GM18508 (cell line): ENCODE results near the gene PAQR4.

Source experiments
- ATAC-seq: cut with Tn5 transposase; IDR thresholded peaks from one replicate; pipeline ENCODE4 v1.9.1; 2021; ENCODE audit warnings: moderate number of reproducible peaks; ENCODE audit not compliant: insufficient read depth, unreplicated experiment

PAQR4 gene

DNA sequence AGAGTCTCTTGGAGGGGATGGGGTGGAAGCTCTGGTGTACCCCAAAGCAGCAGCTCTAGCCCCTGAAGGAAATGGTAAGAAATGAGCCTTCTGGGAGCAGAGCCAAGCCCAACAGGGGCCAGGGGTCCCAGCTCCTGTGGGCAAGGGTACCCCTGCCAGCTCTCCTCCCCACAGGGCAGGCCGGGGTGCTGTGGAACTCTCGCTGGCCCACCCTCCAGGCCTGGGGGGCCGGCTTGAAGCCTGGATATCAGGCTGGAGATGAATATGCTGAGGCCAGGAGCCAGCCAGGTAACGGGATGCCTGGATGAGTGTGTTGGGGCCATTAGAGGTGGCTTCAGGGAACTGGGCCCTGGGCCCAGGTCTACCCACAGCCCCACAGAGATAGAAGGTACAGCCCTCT lies 31.4 kb downstream of the PAQR4 start:
- ATAC-seq = no peak

DNA sequence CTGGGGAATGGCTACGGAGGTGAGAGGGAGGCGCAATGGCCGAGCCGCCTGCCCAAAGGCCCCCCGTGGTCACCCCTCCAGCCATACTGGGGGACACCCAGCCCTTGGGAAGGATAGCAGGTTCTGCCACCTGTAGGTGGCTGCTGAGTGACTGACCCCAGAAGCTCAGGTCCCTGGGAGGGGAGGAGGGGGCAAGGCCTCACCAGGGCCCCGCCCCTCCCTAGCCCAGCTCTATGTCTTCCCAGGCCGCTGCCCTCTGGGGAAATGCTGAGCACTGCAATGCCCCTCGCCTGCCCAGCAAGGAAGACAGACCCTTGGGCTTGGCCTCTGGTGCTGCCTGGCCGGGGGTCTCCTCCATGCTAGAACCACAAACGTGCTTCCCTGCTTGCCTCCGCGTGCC lies 32.2 kb downstream of the PAQR4 start:
- ATAC-seq = no peak

DNA sequence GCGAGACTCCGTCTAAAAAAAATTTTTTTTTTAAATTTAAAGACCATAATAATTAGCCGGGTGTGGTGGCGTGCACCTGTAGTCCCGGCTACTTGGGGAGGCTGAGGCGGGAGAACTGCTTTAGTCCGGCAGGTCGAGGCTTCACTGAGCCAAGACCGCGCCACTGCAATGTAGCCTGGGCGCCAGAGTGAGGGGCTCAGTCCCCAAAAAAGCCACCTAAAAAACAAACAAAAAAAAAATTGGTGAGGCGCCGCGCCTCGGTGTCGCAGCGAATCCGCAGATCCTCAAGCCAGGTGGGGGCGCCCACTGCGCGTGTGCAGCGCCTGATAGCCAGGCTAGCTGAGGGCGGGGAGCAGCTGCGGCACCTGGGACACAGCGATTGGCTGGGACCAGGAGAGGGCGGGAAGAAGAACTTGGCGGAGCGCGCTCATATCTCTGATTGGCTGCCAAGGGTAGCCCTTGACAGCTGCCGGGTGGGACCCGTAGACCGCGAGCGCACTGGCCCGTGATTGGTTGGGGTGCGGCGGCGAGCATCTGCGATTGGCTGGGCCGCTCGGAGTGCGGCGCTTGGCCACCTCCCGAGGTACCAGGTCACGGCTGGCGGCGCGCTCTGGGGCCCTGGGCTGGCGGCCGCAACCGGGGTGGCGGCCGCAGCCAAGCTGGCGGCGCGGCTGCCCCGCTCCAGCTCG lies 34.6 kb downstream of the PAQR4 start:
- ATAC-seq = peak; percentile 88

DNA sequence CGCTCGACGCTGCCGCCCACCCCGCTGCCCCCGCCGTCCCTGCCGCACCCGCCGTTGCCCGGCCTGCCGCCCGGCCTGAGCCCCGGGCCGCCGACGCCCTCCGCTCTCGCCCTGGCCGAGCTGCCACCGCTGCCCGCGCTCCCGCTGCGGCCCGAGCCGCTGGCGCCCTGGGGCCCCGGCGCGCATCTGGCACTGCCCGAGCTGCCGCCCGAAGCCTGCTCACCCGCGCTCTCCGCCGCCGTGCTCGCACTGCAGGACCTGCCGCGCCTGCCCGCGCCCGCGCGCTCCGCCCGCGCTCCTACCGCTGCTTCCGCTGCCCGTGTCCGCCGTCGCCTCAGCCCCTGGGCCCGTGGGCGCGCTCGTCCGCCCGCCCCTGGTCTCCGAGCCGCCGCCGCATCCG lies 35.2 kb downstream of the PAQR4 start:
- no peak for ATAC-seq

DNA sequence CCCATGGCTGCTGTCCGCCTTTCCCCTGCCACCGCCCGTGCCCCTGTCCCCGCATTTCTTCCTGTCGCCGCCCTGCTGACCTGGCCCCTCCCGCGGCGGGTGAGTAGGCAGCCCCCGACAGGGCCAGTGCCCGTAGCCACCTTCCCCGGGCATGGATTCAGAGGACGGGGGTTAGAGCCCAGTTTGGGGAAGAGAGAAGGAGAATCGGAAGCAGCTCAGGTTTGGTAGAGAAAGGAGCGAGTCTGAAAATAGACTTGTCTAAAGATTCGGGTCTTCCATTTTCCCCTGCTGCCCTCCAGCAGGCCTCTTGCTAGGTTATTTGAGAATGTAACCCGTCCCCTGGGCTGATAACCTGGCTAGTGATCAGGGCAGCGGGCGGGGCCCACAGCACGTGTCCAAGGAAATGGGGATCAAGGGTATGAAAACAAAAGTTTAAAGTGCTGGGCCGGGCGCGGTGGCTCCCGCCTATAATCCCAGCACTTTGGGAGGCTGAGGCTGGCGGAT lies 35.7 kb downstream of the PAQR4 start:
- ATAC-seq = no peak

DNA sequence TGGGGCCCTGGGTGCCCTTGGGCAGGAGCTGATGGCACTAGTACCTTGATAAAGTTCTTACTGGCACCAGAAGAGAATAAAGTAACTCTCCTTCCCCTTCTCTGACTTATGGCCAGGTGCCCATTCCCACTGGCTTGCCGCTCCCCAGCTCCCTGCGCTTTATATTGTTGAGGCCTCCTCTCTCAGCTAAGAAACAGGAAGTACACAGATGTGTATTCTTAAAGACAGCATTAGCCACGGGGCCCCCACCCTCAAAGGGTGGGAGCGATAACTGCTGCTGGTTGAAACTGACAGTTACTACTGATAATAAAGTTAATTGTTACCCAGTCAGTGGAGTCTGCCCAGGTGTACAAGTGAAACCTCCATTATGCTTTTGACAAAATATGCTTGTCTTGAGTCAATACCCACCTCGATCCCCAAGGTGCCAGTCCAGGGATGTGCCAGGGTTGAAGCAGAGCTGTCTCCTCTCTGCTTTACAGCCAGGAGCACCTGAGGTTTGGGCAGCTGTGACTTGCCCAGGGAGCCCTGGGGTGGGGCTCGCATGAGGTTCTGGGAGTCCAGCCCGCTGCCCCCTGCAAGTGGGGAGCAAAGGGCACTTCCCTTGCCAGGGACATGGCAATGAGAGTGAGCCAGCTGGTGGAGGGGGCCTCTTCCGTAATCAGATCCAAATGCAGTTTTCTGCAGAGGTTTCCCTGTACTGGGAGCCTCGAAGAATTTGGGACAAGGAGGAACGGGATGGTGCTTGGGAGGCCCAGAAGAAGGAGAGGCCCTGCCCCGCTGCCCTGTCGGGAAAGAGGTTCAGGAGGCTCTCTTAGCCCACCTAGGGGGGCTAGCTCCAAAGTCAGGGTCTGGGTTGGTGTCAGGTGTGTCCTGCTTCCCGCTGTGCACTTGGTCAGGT lies 38.2 kb downstream of the PAQR4 start:
- no peak for ATAC-seq

DNA sequence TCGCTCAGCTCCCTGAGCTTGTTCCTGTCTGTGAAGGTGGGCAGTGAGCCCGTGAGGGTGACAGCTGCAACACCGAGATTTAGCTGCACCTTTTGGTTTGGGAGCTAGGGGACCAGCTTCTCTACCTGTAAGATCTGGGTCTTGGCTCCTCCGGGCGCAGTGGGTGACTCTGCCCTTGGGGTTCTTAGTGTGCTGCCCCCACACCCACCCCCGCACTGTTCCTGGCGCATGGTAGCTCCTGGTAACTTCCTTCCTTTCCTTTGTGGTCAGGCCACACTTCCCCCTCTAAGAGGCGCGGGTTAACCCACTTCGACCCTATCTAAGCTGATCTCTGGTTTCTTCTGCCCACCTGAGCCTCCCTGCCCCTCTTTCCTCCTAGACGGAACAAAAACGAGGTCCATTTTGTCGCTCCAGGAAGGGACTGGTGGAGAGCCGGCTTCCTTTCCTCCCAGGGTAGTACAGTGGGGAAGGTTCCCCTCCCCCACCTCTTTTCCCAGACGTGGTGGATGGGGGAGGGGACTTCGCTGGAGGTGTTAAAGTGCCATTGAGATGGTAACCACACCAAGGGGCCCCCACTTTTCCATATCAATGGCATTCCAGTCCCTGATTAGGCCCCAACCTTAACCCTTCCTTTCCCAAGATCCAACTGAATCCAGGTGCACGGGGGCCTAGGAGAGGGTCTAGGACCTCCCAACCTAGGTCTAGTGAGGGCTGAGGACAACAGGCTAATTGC lies 39.0 kb downstream of the PAQR4 start:
- ATAC-seq = no peak

DNA sequence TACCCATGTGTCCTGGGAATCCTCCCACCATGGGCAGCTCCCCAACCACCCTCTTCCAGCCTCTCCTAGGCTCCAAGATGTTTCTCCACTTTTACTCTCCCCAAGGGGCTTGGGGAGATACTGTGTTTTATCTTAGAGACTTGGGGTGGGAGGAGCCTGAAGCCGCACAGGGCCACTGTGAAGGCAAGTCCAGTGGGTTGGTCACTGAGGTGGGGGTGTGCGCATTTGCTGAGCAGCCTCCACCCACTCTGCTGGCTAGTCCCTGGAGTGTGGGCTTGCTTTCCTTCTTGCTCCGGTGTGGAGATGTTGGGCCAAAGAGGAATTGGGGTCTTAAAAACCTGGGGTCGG lies 39.5 kb downstream of the PAQR4 start:
- ATAC-seq = no peak

DNA sequence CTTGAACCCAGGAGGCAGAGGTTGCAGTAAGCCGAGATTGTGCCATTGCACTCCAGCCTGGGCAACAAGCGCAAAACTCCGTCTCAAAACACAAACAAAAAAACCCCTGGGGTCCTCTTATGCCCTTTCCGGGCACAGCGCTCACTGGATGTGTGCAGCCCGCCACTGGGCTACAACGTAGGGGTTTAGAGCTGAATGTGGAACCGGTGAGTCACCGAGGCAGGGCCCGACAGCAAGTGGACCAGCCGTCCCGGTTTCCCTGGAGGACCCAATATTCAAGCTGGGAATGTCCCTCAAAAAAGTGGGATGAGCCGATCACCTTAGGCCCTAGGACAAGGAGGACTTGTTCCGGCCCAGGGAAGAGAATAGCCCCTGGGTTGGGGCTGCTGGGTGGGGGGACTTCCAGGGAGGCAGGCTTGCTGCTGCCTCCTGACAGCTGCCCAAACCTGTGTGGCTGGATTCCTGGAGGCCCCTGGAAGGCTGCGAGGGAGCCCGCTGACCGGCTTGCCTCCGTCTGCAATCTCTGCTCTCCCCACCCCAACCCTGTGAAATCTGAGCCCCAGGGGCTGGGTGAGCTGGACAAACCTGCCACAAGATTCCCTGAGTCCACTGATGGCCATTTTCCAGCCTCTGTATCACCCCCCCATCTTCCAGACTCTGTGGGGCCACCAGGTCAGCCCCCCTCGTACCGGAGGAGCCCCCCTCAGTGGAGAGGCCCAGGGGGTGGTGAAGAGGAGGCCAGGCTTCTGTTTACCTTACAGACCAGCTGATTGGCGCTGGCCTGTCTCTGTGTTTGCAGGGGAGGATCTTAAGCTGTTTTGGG lies 40.6 kb downstream of the PAQR4 start:
- ATAC-seq = no peak

DNA sequence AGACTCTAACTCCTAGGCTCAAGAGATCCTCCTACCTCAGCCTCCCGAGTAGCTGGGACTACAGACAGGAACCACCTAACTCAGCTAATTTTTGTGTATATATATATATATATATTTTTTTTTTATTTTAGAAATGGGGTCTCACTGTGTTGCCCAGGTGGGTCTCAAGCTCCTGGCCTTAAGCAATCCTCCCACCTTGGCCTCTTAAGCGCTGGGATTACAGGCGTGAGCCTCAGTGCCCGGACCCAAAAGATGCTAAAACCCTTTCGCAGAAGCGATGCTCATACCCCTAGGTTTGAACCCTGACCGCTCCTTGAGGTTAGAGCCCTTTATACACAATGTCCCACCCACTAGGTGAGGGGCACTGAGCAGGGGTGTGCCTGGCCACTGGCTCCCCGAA lies 41.4 kb downstream of the PAQR4 start:
- no peak for ATAC-seq

DNA sequence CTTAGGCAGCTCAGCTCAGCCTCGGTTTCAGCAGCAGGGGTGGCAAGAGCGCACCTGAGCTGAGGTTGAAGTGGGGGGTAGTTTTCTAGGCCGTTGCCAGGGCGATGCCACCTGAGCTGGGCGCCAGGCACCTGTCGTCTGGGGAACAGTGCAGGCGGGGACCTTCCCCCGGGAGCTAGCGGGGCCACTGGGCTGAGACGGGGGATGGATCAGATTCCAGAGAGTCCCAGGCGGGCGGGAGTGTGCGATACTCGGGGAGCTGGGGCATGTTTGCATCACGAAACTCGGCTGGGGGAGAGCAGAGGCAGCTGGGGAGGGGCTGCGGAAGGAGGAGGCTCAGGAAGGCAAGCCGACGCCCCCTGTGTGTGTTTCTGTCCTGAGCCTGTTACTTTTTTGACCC lies 43.1 kb downstream of the PAQR4 start:
- ATAC-seq = no peak

DNA sequence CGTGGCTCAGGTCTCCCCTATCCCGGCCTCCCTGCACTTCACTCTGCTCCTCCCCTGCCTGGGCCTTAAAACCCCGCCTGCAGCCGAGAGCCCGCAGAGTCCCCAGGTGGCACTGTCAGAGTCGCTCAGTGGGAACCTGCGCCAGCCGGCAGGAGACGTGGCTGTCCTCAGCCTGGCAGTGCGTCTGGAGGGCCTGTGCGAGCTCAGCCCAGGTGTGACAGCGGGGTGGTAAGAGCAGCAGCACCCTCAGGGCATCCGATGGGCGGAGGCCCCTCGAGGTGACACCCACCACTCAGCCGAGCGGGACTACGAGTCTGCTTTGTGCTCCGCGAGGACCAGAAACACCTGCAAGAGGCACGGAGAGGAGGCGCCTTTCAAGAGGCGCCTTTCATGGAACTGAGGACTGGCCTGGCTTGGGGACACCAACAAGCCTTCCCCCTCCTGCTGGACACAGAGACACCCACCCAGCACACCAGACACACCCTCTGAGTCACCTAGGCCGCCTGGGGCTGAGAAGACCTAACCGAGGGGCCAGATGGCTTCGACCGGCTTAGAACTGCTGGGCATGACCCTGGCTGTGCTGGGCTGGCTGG lies 43.8 kb downstream of the PAQR4 start, which contains the start of gene CLDN9:
Gene CLDN9 (plus strand): TSS at position 96 of the 593 bp plus-strand sequence. CDS start 440 bp downstream, at position 536.
- no peak for ATAC-seq

DNA sequence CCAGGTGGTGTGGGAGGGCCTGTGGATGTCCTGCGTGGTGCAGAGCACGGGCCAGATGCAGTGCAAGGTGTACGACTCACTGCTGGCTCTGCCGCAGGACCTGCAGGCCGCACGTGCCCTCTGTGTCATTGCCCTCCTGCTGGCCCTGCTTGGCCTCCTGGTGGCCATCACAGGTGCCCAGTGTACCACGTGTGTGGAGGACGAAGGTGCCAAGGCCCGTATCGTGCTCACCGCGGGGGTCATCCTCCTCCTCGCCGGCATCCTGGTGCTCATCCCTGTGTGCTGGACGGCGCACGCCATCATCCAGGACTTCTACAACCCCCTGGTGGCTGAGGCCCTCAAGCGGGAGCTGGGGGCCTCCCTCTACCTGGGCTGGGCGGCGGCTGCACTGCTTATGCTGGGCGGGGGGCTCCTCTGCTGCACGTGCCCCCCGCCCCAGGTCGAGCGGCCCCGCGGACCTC lies 44.4 kb downstream of the PAQR4 start:
- no peak for ATAC-seq

DNA sequence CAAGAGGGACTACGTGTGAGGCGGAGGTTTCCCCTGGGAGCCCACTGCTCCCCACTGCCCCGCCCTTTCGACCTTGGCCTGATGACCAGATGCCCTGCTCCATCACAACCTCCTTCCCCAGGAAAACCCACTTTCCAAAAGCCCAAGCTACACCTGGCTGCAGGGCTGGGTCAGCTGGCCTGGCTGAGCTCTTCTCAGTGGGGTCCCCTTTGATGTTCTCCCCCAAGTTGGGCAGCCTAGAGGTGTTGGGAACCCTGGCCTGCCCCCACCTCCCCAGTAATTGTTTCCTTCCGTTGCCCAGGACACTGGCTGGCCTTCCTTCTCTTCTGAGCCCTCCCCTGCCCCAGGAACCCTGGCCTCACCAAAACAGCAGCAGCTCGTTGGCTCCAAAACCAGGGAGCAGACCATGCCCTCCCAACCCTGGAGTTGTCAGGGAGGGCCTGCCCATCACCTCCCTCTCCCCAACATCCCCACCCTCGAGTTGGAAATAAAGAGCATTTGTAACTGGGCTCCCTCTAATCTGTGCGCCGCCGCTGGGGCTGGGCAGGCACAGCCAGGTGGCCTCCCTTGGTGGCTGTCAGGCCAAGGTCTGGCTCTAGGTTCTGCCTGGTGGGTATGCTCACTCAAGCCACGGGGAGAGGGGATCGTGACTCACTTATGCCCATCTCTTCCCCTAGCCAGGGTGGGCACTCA lies 45.0 kb downstream of the PAQR4 start:
- ATAC-seq = no peak

DNA sequence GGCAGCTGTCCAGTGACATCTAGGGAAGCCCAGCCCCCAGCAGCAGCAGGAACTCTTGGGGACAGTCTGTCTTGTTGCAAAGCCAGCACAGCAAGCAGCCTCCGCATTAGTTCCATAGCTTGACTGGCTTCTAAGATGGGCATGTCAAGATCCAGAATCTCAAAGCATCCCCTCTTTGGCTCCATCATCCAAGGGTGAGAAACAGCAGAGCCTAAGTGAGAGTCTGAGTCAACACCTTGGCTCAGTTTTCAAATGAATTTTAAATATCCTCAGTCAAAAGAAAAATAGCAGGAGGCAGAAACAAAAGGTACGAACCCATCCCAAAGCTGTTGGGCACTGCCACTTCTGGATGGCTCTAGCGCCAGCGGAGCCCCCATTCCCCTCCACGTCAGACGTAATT lies 45.8 kb downstream of the PAQR4 start:
- no peak for ATAC-seq

DNA sequence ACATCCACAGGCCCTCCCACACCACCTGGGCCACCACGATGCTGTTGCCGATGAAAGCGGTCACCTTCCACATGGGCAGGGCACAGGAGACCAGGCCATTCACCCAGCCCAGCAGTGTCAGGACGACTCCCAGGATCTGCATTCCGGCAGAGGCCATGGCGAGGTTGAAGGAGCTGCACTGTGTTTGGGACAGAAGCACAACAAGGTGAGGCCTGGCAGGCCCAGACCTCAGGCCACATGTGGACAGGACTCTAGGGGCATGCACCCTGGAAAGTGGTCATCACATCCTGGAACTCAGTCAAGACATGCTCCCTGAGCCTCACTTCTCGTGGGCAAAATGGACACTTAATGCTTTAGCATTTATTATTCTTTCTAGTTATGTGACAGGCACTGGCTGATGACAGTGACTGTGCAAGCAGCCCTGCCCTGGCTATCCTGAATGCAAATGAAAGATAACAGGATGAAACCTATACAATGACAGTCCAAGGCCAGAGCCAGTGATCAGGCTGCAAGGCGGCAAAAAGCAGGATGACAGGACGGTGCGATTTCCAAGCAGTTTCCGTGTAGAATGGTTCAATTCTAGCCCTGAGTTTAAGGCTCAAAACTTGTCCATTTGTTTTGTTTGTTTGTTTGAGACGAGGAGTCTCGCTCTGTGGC lies 46.8 kb downstream of the PAQR4 start:
- ATAC-seq = no peak

DNA sequence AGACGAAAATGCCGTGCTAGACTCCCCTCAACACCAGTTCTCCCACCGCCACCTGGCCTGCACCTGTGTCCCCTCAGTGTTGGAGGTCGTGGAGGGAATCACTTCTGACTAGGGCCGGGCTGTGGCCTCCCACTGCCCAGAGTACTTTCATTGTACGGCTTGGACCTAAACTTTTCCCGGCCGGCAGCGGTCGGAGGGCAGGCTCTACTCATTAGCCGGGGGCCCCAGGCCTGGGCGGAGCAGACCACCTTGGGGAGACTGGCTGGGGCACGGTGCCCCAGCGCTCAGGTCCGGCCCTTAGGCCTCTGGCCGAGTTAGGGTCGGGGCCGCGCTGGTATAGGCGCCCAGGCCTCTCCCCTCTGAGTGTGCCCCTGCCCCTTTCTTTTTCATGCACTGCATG lies 48.2 kb downstream of the PAQR4 start:
- ATAC-seq = no peak

DNA sequence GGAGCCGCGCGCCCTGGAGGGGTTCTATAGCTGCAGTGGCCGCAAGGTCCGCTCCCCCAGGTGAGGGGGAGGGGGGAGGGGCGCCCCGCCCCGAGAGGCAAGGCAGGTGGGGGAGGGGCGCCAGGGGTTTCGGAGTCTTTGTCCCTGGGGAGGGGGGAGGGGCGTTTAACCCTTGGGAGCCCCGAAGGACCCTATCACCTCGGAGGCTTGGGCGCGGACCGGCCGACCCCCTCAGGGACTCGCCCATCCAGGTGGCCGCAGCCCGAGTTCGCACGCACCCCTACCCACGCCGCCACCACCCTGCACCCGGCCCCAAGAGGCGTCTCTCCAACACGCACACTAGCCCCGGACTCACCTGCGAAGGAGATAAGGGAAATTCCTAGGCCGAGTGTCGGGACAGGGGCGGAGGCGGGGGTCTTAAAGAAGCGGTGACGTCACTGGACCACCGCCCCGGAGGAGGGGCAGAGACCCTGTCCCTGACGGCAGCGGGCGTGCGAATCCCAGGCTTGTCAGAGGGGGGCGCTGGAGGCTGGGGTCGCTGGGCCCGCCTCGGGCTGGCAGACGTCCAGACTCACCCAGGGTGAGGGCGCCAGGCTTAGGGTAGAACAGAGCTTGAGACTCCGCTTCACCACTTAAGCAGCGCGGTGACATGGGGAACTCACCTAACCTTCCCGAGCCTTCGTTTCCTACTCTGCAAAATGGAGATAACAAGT lies 48.8 kb downstream of the PAQR4 start, which contains the start of gene CLDN6:
Gene CLDN6 (minus strand): TSS at position 390 of the 713 bp plus-strand sequence. CDS start 2,162 bp downstream, outside the sequence.
- ATAC-seq = no peak
